Suppressor macrophage (primary cell): ENCODE measurements around the gene HHIPL2.

ENCODE experiments used
- DNase-seq, 4 experiments: peaks; one replicate each; pipeline ENCODE4 v3.0.0-alpha.2; 2020 to 2022
- total RNA-seq, 17 experiments: gene quantifications; one replicate each; lab custom pipeline; 2026; ENCODE audit warnings: mixed read lengths in 6 of 17, inconsistent platforms in 3 of 17; lab: John Stamatoyannopoulos, UW

Gene HHIPL2
- 0 to 0.99 (median 0.06) reads per million in 17 experiments for total RNA-seq

GRCh38 chr1:222547944-222548671 lies at the start of gene HHIPL2:
Gene HHIPL2, minus strand, starts transcription at chr1:222548104. Its CDS starts 60 bp downstream, at chr1:222548044.
- DNase-seq = no peak

GRCh38 chr1:222596696-222597095 lies 48.8 kb upstream of the HHIPL2 start:
- DNase-seq = no peak

GRCh38 chr1:222594789-222595188 lies 46.9 kb upstream of the HHIPL2 start:
- DNase-seq = no peak

GRCh38 chr1:222592171-222592570 lies 44.3 kb upstream of the HHIPL2 start:
- no peak for DNase-seq

- DNase-seq = peak; percentile 85 to 90 (median 88)
These were observed 41.8 kb upstream of the HHIPL2 start, which contains the start of gene TAF1A for GRCh38 chr1:222589462-222590302. Gene TAF1A, minus strand, starts transcription at chr1:222589933.

- no peak for DNase-seq
These were observed 40.2 kb upstream of the HHIPL2 start for GRCh38 chr1:222588135-222588534.

DNA sequence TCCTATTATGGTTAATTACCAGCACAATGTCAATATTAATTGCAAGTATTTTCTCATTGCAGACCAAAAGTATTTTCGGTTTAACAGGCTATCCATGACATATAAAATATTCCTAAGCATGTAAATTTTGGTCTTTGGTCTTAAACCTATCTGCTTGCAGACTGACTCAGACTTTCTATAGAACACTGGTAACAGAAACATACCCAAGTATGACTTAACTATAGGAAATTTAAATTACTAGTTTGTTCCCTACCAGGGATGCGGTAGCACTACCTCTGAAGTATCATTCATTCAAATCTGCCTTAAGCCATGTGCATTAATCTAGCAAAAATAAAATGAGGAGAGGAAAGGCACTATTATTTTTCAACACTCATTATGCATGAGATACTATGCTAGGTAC lies 38.9 kb upstream of the HHIPL2 start:
- no peak for DNase-seq

- DNase-seq = peak; percentile 46 to 76 (median 62)
These were observed 35.2 kb upstream of the HHIPL2 start for GRCh38 chr1:222583079-222583478.

GRCh38 chr1:222582099-222582774 lies 34.3 kb upstream of the HHIPL2 start:
- no peak for DNase-seq

DNA sequence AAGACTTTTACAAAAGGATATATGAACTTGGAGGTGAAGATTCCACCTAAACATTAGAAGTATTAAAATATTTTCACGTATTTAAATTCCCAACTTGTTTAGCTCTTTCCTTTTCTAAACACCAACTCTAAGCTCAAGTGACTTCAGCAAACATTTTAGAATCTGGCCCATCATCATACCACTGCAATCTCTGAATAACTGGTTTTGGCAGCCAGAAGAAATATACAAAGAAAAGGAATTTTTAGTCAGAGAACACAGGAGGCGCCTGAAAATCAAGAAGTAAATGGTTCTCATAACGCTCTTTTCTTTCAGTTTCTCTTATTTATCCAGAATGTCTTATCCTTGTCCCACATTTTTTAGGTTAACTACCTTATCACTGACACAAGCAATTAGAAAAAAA lies 31.4 kb upstream of the HHIPL2 start:
- DNase-seq = no peak

- DNase-seq = no peak
These were observed 22.9 kb upstream of the HHIPL2 start for GRCh38 chr1:222570837-222571236.

DNA sequence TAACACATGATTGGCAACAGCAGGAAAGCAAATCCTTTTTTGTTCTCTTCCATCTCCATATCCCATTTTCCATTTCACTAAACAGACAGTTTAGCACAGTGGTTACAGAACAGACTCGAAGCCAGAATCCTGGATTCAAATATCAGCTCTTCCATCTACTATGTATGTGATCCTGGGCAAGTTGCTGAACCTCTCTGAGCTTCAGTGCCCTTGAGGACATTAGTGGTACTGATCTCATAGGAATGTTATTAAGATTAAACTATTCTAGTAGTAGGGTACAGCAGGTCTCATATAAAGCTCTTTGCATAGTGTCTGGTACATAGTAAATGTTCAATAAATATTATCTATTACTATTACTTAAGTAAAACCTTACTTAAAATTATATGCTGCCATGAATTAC lies 13.8 kb upstream of the HHIPL2 start:
- DNase-seq = no peak

DNA sequence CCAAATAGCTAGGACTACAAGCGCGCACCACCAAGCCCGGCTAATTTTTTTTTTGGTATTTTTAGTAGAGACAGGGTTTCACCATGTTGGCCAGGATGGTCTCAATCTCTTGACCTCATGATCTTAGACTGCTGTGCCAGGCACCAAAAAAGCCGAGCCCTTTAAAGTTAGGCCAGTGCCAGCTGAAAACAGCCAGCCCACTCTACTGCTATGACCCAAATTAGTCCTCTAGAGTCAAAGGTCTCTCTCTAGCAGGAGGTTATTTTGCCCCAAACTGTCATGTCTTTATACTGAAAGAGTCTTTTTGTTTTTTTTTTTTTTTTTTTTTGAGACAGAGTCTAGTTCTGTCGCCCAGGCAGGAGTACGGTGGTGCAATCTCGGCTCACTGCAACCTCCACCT lies 9.7 kb upstream of the HHIPL2 start:
- no peak for DNase-seq

DNA sequence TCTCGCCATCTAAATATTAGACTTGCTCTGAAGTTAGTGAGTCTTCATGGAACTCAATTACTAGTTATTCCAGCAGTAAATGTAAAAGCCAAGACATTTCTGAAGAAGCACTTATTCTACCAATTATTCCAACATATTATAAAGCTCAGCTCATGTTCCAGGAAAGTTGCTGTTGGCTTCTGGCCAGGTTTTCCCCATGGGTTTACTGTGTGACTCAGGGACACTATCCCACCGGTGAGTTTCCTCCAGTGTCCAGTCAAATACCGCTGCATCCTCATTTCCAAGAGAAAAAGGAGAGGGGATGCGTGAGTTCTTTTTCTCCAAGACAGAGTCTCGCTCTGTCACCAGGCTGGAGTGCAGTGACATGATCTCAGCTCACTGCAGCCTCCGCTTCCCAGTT lies 9.2 kb upstream of the HHIPL2 start:
- DNase-seq = no peak

- no peak for DNase-seq
These were observed 8.2 kb upstream of the HHIPL2 start for GRCh38 chr1:222555992-222556615.

GRCh38 chr1:222554177-222554576 lies 6.3 kb upstream of the HHIPL2 start:
- DNase-seq = no peak

GRCh38 chr1:222552882-222553281 lies 5.0 kb upstream of the HHIPL2 start:
- no peak for DNase-seq

DNA sequence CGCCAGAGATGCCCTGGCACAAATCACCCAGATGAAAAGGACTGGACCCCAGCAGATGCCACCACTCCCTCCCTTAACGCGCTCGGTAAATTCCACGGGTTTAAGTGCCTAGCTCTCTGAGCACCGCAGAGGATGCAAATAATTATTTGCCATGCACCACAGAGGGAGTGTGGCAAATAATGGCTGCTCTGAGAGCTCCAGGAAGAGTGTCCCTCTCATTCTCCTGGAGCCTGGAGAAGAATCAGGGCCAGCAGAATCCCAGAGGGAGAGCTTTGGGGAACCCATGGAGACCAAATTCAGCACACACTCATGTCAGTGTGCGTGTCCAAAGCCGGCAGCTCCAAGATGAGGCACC lies 667 bp downstream of the HHIPL2 start:
- DNase-seq = no peak

DNA sequence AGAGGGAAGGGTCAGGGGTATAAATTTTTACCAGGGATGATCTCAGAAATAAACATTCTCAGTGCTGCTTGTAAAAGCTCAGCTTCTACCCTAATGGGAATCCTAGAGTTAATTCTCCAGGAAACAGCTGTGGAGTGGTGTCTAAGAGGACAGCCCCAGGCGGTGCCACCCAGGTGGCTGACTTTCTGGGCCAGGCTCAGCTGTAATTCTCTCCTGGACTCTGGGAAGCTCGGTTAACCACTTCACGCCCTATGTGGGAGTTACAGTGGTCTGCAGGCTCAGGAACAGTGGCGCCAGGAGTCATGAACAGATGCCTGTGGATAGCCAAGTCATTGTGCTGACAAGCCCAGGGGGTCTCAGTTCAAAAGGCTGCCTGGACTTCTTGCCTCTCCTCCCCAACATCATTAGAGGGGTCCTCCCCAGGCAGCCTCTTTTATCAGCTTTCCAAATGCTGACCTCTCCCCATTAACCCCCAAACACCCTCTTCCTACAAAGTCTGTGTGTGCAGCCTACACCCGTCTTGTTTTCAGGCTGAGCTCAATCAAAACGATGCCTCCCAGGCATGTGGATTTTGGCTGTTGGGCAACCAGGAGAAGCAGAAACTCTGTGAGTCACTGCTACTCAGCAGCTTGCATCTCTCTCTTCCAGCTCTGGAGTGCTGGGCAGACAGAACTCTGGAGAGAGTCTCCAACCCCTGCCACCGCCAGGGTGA lies 1.2 kb downstream of the HHIPL2 start:
- peak in 3 of 4 experiments; percentile 12 to 35 (median 12) for DNase-seq

DNA sequence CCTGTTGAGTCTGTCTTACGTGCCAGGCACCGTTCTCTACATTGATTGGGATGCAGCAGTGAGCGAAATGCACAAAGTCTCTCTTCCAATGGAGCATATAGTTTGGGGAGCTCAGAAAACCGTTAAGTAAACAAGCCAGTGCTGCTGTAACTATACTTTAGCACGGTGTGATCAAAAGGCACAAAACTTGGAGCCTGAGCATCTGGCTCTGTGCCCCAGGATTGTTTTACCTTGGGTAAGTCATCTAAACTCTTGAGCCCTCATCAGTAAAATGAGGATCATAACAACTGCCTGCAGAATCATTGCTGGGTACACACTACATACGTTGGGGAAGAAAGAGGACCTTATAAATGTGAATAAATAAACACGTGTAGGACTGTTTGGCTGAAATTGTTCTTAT lies 1.8 kb downstream of the HHIPL2 start:
- no peak for DNase-seq

DNA sequence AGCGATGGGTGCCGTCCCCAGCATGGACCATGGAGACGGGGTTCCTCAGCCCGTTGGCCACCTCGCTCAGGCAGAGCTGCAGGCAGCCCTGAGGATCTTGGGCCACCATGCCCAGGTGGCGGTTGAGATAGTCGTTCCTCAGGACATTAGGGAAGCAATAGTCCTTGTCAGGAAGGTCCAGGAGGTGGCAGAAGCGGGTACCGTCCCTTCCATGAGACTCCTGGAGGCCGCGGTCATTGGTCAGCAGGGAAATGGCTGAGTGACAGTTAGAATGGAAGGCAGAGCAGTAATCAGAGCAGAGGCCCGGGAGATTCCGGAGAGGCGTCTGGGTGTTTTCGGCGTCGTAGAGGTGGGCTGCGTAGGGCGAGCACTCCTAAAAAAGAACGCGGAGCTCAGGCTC lies 4.1 kb downstream of the HHIPL2 start:
- no peak for DNase-seq

DNA sequence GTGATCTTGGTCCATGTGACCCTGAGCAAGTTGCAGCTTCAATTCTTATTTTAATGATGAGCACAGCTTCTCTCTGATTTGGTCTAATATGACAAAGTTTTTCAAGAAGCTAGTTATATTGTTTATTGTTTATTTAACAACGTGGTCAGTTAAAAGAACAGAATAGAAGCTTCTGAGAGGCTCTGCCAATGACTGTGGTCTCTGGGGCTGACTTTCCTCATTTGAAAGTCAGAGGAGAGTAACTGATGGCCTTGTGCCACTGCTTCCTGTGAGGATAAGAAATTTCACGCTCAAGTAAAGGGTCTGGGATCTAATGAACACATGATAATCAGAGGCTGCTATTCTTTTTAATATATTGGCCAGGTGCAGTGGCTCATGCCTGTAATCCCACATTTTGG lies 7.3 kb downstream of the HHIPL2 start:
- no peak for DNase-seq
